Uterus (tissue), 4 donors: ENCODE results near the gene SLC9C1. TPM values are rescaled to one million over a fixed set of nuclear protein-coding genes. Genes with fewer than 3 reads are reported as not detected.
A peak's percentile ranks its signal among the peaks of the same experiment; 100 is the strongest.

Experiments used
- DNase-seq, 2 donors: peaks; one replicate each; pipeline ENCODE4 v3.0.0-alpha.2; 2019 to 2020
- H3K27ac ChIP-seq, 2 donors: fragments of 200-600 bp; sonication (generic); 1 replicate in 1 of 2; 2 replicates in 1 of 2; pipeline ENCODE4 v1.5.1; 2016 to 2018
- H3K27me3 ChIP-seq, 2 donors: fragments of 200-600 bp; sonication (generic); one replicate each; pipeline ENCODE4 v1.5.1; 2018 to 2019; ENCODE audit warnings: control low read depth in 1 of 2
- H3K36me3 ChIP-seq, 2 donors: fragments of 200-600 bp; sonication (generic); one replicate each; pipeline ENCODE4 v1.5.1; 2019; ENCODE audit warnings: control low read depth in 1 of 2
- H3K4me1 ChIP-seq, 2 donors: fragments of 200-600 bp; sonication (generic); one replicate each; pipeline ENCODE4 v1.5.1; 2018 to 2019; ENCODE audit warnings: control low read depth in 1 of 2
- H3K4me3 ChIP-seq, 2 donors: fragments of 200-600 bp; sonication (generic); 1 replicate in 1 of 2; 2 replicates in 1 of 2; pipeline ENCODE4 v1.5.1; 2018 to 2019; ENCODE audit warnings: mild to moderate bottlenecking in 1 of 2
- H3K9me3 ChIP-seq, 2 donors: fragments of 200-600 bp; sonication (generic); one replicate each; pipeline ENCODE4 v1.5.1; 2019; ENCODE audit warnings: control low read depth in 1 of 2
- CTCF ChIP-seq, 4 experiments: fragments of 200-600 bp in 2 of 4; fragments of 450-650 bp in 2 of 4; sonication (generic) in 2 of 4; IDR thresholded peaks; one replicate each; pipeline ENCODE4 v1.5.1; 2016 to 2019; ENCODE audit warnings: antibody characterized with exemption in 4 of 4, mild to moderate bottlenecking in 2 of 4, moderate library complexity in 1 of 4
- POLR2A ChIP-seq, 2 donors: fragments of 450-650 bp; IDR thresholded peaks; one replicate each; pipeline ENCODE4 v1.6.1; 2016; ENCODE audit warnings: antibody characterized with exemption in 2 of 2, mild to moderate bottlenecking in 1 of 2, moderate library complexity in 1 of 2
- intact Hi-C: fragments of 100-400 bp; cut with DNase I; formaldehyde crosslinking; loops from one replicate; pipeline ENCODE4 v1.15.1; 2023; ENCODE audit warnings: low total_unique reads
- total RNA-seq, 4 donors: library from RNA; depleted of rRNA in 3 of 4; stranded (reverse); fragments of >200 nt in 3 of 4; gene quantifications; one replicate each; pipeline versions ENCODE4 v1.1.0 to v1.2.4, GENCODE V29; 2014 to 2023
- donor health status: DM: yes; HTN: yes; CAD: no.

SLC9C1 gene
- 1 to 10 TPM in 1 of 4 donors, under 1 TPM in 1, not detected in 2; 0.49 to 1.7 TPM for total RNA-seq

GRCh38 chr3:112293368-112294321 lies at the start of gene SLC9C1:
TSS of gene SLC9C1 (minus strand) at chr3:112294216. CDS start at chr3:112286791, 7,425 bp downstream.
- Histone ChIP-seq H3K9me3 (no peaks in the 10 kb centered on the region), H3K4me1 (no peaks in the 10 kb centered on the region), H3K4me3 (peak within 1 kb of the TSS; percentile 28 to 32), H3K27me3 (no peaks in the 10 kb centered on the region), H3K27ac (peak within 1 kb of the TSS; percentile 72 to 83), H3K36me3 (no peaks in the 10 kb centered on the region)
- peak; percentile 20 to 54 for DNase-seq
- intact Hi-C loops, result no loop called here
- TF ChIP-seq POLR2A (IDR thresholded peaks at IDR 0.05) (no peak), CTCF (IDR thresholded peaks at IDR 0.05) (peak; percentile 63 to 76 (median 71))

DNA sequence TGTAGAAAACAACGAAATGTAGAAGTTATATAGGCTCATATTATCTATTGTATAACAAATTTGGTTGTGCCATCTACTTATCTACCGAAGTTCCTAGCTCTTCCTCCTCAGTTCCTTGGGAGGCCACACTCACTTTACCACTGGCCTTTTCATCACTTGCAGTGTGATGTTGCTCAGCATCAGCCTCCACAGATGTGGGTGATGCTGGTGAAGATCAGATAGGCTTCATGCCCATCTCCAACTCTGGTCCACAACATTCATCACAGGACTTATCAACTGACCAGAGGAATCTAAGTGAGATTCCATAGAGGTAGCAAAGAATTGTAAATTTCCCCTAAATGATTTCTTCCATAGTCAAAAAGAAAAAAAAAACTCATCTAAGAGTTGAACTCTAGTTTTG lies 47.4 kb upstream of the SLC9C1 start:
- H3K9me3 ChIP-seq, result no peaks in the 10 kb centered on the region
- no peaks in the 10 kb centered on the region for H3K4me1 ChIP-seq
- no peak for DNase-seq
- TF ChIP-seq POLR2A (IDR thresholded peaks at IDR 0.05) (no peak), CTCF (IDR thresholded peaks at IDR 0.05) (no peak)
- intact Hi-C loops, result no loop called here
- no peaks in the 10 kb centered on the region for H3K27me3 ChIP-seq
- peak overlapping the region in 1 of 2 donors; percentile 23 for H3K27ac ChIP-seq
- no peaks in the 10 kb centered on the region for H3K36me3 ChIP-seq
- no peak overlapping the region for H3K4me3 ChIP-seq

- no peaks in the 10 kb centered on the region for H3K36me3 ChIP-seq
- intact Hi-C loops, result no loop called here
- peak overlapping the region; percentile 19 to 89 for H3K27ac ChIP-seq
- H3K4me3 ChIP-seq, result no peak overlapping the region
- no peaks in the 10 kb centered on the region for H3K27me3 ChIP-seq
- no peak for TF ChIP-seq CTCF (IDR thresholded peaks at IDR 0.05)
- TF ChIP-seq POLR2A (IDR thresholded peaks at IDR 0.05), result no peak
- H3K4me1 ChIP-seq, result no peaks in the 10 kb centered on the region
- no peak for DNase-seq
- H3K9me3 ChIP-seq, result no peaks in the 10 kb centered on the region
Observed at GRCh38 chr3:112339609-112340008, 45.6 kb upstream of the SLC9C1 start.

- Histone ChIP-seq H3K4me1 (no peaks in the 10 kb centered on the region), H3K9me3 (no peaks in the 10 kb centered on the region), H3K27ac (peak overlapping the region; percentile 19 to 89), H3K36me3 (no peaks in the 10 kb centered on the region), H3K4me3 (no peak overlapping the region), H3K27me3 (no peaks in the 10 kb centered on the region)
- DNase-seq, result no peak
- TF ChIP-seq POLR2A (IDR thresholded peaks at IDR 0.05) (no peak), CTCF (IDR thresholded peaks at IDR 0.05) (no peak)
- intact Hi-C loops, result no loop called here
Observed at GRCh38 chr3:112339134-112339533, 45.1 kb upstream of the SLC9C1 start.

DNA sequence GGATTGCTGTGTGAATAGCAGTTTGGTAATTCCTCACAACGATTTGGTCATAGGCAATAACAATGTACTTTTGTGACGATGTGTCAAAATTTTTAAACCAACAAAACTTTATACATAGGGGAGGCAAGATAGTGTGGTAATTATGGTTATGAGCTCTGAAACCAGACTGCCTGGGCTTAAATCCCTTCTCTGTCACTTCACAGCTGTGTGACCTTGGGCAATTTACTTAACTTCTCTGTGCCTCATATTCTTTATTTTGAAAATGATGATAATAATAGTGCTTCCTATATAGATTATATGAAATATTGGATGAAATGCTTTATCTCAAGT lies 44.7 kb upstream of the SLC9C1 start:
- Histone ChIP-seq H3K9me3 (no peaks in the 10 kb centered on the region), H3K27ac (peak overlapping the region in 1 of 2 donors; percentile 89), H3K4me3 (no peak overlapping the region), H3K27me3 (no peaks in the 10 kb centered on the region), H3K4me1 (no peaks in the 10 kb centered on the region), H3K36me3 (no peaks in the 10 kb centered on the region)
- intact Hi-C loops, result no loop called here
- TF ChIP-seq CTCF (IDR thresholded peaks at IDR 0.05) (no peak), POLR2A (IDR thresholded peaks at IDR 0.05) (no peak)
- DNase-seq, result no peak
